Measurements from ENCODE around the gene DYSF.

Gene DYSF

GRCh38 chr2:71693286-71694270, 240.2 kb downstream of the DYSF start:
- DNase-seq (ENCODE audit: low read depth), result no peak

GRCh38 chr2:71694501-71695234, 241.3 kb downstream of the DYSF start:
- DNase-seq (ENCODE audit: low read depth), result no peak

GRCh38 chr2:71695235-71696120, 242.1 kb downstream of the DYSF start:
- DNase-seq (ENCODE audit: low read depth), result no peak

- no peak for DNase-seq (ENCODE audit: low read depth)
Observed at GRCh38 chr2:71696381-71696780, 243.0 kb downstream of the DYSF start.

GRCh38 chr2:71697106-71698004, 244.0 kb downstream of the DYSF start:
- DNase-seq (ENCODE audit: low read depth), result no peak

GRCh38 chr2:71699428-71699827, 246.1 kb downstream of the DYSF start:
- DNase-seq (ENCODE audit: low read depth), result no peak

- DNase-seq (ENCODE audit: low read depth), result no peak
Observed at GRCh38 chr2:71700041-71700657, 246.8 kb downstream of the DYSF start.

GRCh38 chr2:71700658-71701397, 247.5 kb downstream of the DYSF start:
- DNase-seq (ENCODE audit: low read depth), result no peak

GRCh38 chr2:71702071-71702970, 249.0 kb downstream of the DYSF start:
- no peak for DNase-seq (ENCODE audit: low read depth)

GRCh38 chr2:71702971-71703898, 249.9 kb downstream of the DYSF start:
- DNase-seq (ENCODE audit: low read depth), result no peak

- DNase-seq (ENCODE audit: low read depth), result no peak
Observed at GRCh38 chr2:71704131-71704561, 250.8 kb downstream of the DYSF start.

- DNase-seq (ENCODE audit: low read depth), result no peak
Observed at GRCh38 chr2:71704688-71705087, 251.3 kb downstream of the DYSF start.

- DNase-seq (ENCODE audit: low read depth), result no peak
Observed at GRCh38 chr2:71705171-71705960, 252.0 kb downstream of the DYSF start.

GRCh38 chr2:71706121-71706520, 252.8 kb downstream of the DYSF start:
- DNase-seq (ENCODE audit: low read depth), result no peak

- no peak for DNase-seq (ENCODE audit: low read depth)
Observed at GRCh38 chr2:71706836-71707235, 253.5 kb downstream of the DYSF start.

GRCh38 chr2:71710367-71711132, 257.2 kb downstream of the DYSF start:
- DNase-seq (ENCODE audit: low read depth), result no peak
